Testis (tissue), 2 donors: Measurements from ENCODE around the gene MKRN1.

Source experiments
- CTCF ChIP-seq, 3 experiments: fragments of 450-650 bp in 2 of 3; fragments of 200-600 bp in 1 of 3; sonication (generic) in 1 of 3; IDR thresholded peaks; one replicate each; pipeline ENCODE4 v1.5.1; 2016 to 2019; ENCODE audit warnings: antibody characterized with exemption in 3 of 3, mild to moderate bottlenecking in 2 of 3, moderate library complexity in 1 of 3
- POLR2A ChIP-seq: fragments of 450-650 bp; IDR thresholded peaks from one replicate; pipeline ENCODE4 v1.6.1; 2017; ENCODE audit warnings: antibody characterized with exemption, mild to moderate bottlenecking, moderate library complexity

GRCh38 chr7:140415361-140415760 is 63.9 kb downstream of the MKRN1 start:
- TF ChIP-seq POLR2A (no peak), CTCF (IDR thresholded peaks at IDR 0.05) (no peak)
